Measurements from ENCODE around the gene GRIK3.

- TF ChIP-seq POLR2A (IDR thresholded peaks at IDR 0.05): no peak
- TF ChIP-seq CTCF (IDR thresholded peaks at IDR 0.05): no peak
- TF ChIP-seq POLR2AphosphoS5 (IDR thresholded peaks at IDR 0.05): no peak
Observed at GRCh38 chr1:37047542-37047941, 13.2 kb upstream of the GRIK3 start.

All from stomach (tissue), 4 donors.